Natural killer cell (primary cell): ENCODE results near the gene OR52K1. TPM values are rescaled to one million over a fixed set of nuclear protein-coding genes. Genes with fewer than 3 reads are reported as not detected.

Experiments used
- ATAC-seq, 3 donors: fragments of 150-1000 bp in 2 of 3; fragments of 200-7000 bp in 1 of 3; cut with Tn5 transposase; 1 replicate in 1 of 3; 2 replicates in 2 of 3; pipeline ENCODE4 v1.10.0; 2021; ENCODE audit warnings: mild to moderate bottlenecking in 2 of 3, moderate library complexity in 2 of 3
- DNase-seq, 2 donors: peaks; one replicate each; pipeline versions ENCODE4 v3.0.0 to v3.0.0-alpha.2; 2013 to 2021; ENCODE audit warnings: mixed read lengths in 1 of 2
- H3K27ac ChIP-seq: one replicate; pipeline ENCODE4 v1.5.1; 2013; ENCODE audit warnings: mild to moderate bottlenecking, low read length
- H3K27me3 ChIP-seq: one replicate; pipeline ENCODE4 v1.6.1; 2013; ENCODE audit warnings: low read length; ENCODE audit not compliant: control insufficient read depth, insufficient read depth
- H3K36me3 ChIP-seq: one replicate; pipeline ENCODE4 v1.6.1; 2013; ENCODE audit warnings: low read length; ENCODE audit not compliant: control insufficient read depth, insufficient read depth
- H3K4me1 ChIP-seq: one replicate; pipeline ENCODE4 v1.6.1; 2013; ENCODE audit warnings: low read length; ENCODE audit not compliant: control insufficient read depth, insufficient read depth
- H3K4me3 ChIP-seq: one replicate; pipeline ENCODE4 v1.5.1; 2013; ENCODE audit warnings: low read length
- H3K9me3 ChIP-seq: one replicate; pipeline ENCODE4 v1.6.1; 2013; ENCODE audit warnings: low read length; ENCODE audit not compliant: control insufficient read depth, insufficient read depth
- H3K27ac Mint-ChIP-seq, 2 donors: one replicate each; pipeline ENCODE4 v1.8.0; 2022; ENCODE audit warnings: mild to moderate bottlenecking in 2 of 2, mixed read lengths in 2 of 2, moderate library complexity in 1 of 2
- H3K27me3 Mint-ChIP-seq, 2 donors: one replicate each; pipeline ENCODE4 v1.8.0; 2022; ENCODE audit warnings: low read depth in 2 of 2, mixed read lengths in 2 of 2
- H3K36me3 Mint-ChIP-seq: one replicate; pipeline ENCODE4 v1.8.0; 2022; ENCODE audit warnings: mixed read lengths
- H3K4me1 Mint-ChIP-seq, 2 donors: one replicate each; pipeline ENCODE4 v1.8.0; 2022; ENCODE audit warnings: mixed read lengths in 2 of 2
- H3K4me3 Mint-ChIP-seq: one replicate; pipeline ENCODE4 v1.8.0; 2022; ENCODE audit warnings: mild to moderate bottlenecking, moderate library complexity, mixed read lengths
- H3K9me3 Mint-ChIP-seq, 2 donors: one replicate each; pipeline ENCODE4 v1.8.0; 2022; ENCODE audit warnings: mixed read lengths in 2 of 2
- WGBS: methylation state at CpG from one replicate; pipeline ENCODE4 v1.1.7; 2013; ENCODE audit warnings: missing lambda C conversion rate; ENCODE audit not compliant: insufficient coverage; 5-methylcytosine and 5-hydroxymethylcytosine counted together
- intact Hi-C: fragments of 100-400 bp; cut with micrococcal nuclease; formaldehyde crosslinking; loops from one replicate; pipeline ENCODE4 v1.14.2; 2022
- total RNA-seq, 4 donors: library from RNA; stranded (reverse); fragments of 120-200 nt in 1 of 4; gene quantifications; one replicate each; pipeline versions ENCODE4 v1.2.3 to v1.2.4, GENCODE V29; 2013 to 2022
- TF ChIP-seq, protein P1 (sequence below): fragments of 200-600 bp; IDR thresholded peaks from one replicate; pipeline ENCODE4 v1.8.0; 2022; ENCODE audit warnings: antibody characterized with exemption

OR52K1 gene
- total RNA-seq, 3 donors from 2014 or later (not counting 1 experiment from before 2014, with no cell fraction given), result not detected

DNA sequence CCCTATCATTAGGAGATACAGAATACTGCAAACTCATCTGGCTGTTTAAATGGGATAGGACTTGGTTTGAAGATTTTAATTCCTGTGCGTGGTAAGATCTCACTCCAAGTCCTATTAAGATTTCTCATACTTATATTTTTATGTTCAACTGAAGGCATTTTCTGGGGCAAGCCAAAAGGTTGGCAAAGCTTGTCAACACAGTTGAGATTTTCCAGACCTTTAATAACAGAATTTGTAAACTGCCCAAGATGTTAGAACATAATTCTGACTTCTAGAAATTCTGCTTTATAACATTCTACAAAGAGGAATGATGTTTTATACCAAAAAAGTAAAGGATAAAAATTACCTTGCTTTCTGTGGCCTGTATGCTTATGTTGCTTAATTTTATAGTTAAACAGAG lies 31.8 kb downstream of the OR52K1 start:
- H3K4me1 Mint-ChIP-seq, result no peaks in the 10 kb centered on the region
- Histone ChIP-seq H3K27me3 (no peaks in the 10 kb centered on the region), H3K36me3 (no peaks in the 10 kb centered on the region), H3K9me3 (no peaks in the 10 kb centered on the region), H3K4me1 (no peaks in the 10 kb centered on the region), H3K4me3 (no peak overlapping the region), H3K27ac (no peak overlapping the region)
- ATAC-seq (no peak), DNase-seq (no peak)
- peaks cover 11 to 22% of the 10 kb centered on the region in 2 donors for H3K27me3 Mint-ChIP-seq
- peaks cover 0 to 2% of the 10 kb centered on the region in 2 donors for H3K9me3 Mint-ChIP-seq
- TF ChIP-seq, protein P1, sequence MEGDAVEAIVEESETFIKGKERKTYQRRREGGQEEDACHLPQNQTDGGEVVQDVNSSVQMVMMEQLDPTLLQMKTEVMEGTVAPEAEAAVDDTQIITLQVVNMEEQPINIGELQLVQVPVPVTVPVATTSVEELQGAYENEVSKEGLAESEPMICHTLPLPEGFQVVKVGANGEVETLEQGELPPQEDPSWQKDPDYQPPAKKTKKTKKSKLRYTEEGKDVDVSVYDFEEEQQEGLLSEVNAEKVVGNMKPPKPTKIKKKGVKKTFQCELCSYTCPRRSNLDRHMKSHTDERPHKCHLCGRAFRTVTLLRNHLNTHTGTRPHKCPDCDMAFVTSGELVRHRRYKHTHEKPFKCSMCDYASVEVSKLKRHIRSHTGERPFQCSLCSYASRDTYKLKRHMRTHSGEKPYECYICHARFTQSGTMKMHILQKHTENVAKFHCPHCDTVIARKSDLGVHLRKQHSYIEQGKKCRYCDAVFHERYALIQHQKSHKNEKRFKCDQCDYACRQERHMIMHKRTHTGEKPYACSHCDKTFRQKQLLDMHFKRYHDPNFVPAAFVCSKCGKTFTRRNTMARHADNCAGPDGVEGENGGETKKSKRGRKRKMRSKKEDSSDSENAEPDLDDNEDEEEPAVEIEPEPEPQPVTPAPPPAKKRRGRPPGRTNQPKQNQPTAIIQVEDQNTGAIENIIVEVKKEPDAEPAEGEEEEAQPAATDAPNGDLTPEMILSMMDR, result no peak
- no peaks in the 10 kb centered on the region for H3K36me3 Mint-ChIP-seq
- no peak overlapping the region for H3K4me3 Mint-ChIP-seq
- intact Hi-C loops, result no loop called here
- WGBS, result 100% methylated on average over 1 of the region's 1 CpG
- no peak overlapping the region for H3K27ac Mint-ChIP-seq

DNA sequence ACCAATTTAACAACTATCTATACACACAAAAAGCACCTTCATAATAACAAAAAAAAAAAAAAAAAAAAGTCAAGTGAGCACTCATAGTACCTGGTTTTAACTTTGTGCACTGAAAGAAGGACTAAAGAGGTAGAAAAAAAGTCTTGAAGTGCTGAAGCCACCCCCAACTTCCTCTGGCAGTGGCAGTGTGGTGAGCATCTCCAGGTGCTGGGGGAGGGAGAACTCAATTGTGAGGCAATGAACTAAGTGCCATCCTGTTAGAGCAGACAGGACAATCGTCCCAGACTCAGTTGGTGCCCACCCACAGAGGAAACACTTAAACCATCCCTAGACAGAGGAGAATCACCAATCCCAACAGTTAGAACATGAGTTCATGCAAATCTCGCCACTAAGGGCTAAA lies 39.9 kb downstream of the OR52K1 start:
- no peak overlapping the region for H3K4me3 Mint-ChIP-seq
- Histone ChIP-seq H3K36me3 (no peaks in the 10 kb centered on the region), H3K27me3 (no peaks in the 10 kb centered on the region), H3K27ac (no peak overlapping the region), H3K4me1 (no peaks in the 10 kb centered on the region), H3K9me3 (no peaks in the 10 kb centered on the region), H3K4me3 (no peak overlapping the region)
- peaks cover 27 to 68% of the 10 kb centered on the region in 2 donors for H3K27me3 Mint-ChIP-seq
- WGBS, result 51% methylated on average over 2 of the region's 2 CpGs
- ATAC-seq, result no peak
- H3K36me3 Mint-ChIP-seq, result no peaks in the 10 kb centered on the region
- intact Hi-C loops, result no loop called here
- DNase-seq, result no peak
- H3K27ac Mint-ChIP-seq, result no peak overlapping the region
- H3K9me3 Mint-ChIP-seq, result no peaks in the 10 kb centered on the region
- H3K4me1 Mint-ChIP-seq, result no peaks in the 10 kb centered on the region
- TF ChIP-seq, protein P1, result no peak

DNA sequence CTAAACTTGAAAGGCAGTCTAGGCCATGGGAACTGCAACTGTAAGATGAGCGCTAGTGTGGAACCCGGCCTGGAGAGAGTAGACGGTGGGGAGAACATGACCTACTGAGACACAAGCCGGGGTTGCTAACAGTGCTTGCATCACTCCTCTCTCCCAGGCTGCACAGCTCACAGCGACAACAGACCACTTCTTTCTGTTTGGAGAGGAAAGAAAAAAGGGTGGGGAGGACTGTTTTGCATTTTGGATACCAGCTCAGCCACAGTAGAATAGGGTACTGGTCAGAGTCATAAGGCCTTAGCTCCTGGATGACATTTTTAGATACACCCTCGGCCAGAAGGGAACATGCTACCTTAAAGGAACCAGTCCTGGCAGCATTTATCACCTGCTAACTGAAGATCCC lies 40.3 kb downstream of the OR52K1 start:
- Histone ChIP-seq H3K36me3 (no peaks in the 10 kb centered on the region), H3K9me3 (no peaks in the 10 kb centered on the region), H3K4me3 (no peak overlapping the region), H3K27me3 (no peaks in the 10 kb centered on the region), H3K27ac (no peak overlapping the region), H3K4me1 (no peaks in the 10 kb centered on the region)
- no peak overlapping the region for H3K4me3 Mint-ChIP-seq
- H3K27me3 Mint-ChIP-seq, result peaks cover 27 to 70% of the 10 kb centered on the region in 2 donors
- 88% methylated on average over 6 of the region's 6 CpGs for WGBS
- no peaks in the 10 kb centered on the region for H3K36me3 Mint-ChIP-seq
- H3K27ac Mint-ChIP-seq, result no peak overlapping the region
- DNase-seq (no peak), ATAC-seq (no peak)
- H3K9me3 Mint-ChIP-seq, result no peaks in the 10 kb centered on the region
- no peaks in the 10 kb centered on the region for H3K4me1 Mint-ChIP-seq
- intact Hi-C loops, result no loop called here
- TF ChIP-seq, protein P1, result no peak

DNA sequence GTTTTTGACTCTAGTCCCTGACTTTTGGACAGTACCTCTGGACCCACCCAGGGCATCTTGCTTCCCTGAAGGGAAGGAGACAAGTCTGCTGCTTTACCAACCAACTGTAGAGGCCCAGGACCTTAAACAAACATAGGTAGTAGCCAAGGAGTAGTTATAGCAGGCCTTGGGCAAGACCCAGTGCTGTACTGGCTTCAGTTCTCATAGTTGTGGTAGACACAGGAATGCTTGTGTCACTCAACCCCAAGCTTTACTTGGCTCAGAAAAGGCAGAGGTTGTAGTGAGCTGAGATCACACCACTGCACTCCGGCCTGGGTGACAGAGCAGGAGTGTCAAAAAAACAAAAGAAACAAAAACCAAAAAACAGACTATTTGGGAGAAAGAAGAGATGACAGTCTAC lies 41.2 kb downstream of the OR52K1 start:
- intact Hi-C loops, result no loop called here
- 100% methylated on average over 1 of the region's 1 CpG for WGBS

More for the DNA sequence above, 41.2 kb downstream of the OR52K1 start:
- Histone ChIP-seq H3K9me3 (no peaks in the 10 kb centered on the region), H3K27ac (no peak overlapping the region), H3K4me3 (no peak overlapping the region), H3K4me1 (no peaks in the 10 kb centered on the region), H3K36me3 (no peaks in the 10 kb centered on the region), H3K27me3 (no peaks in the 10 kb centered on the region)
- TF ChIP-seq, protein P1, result no peak
- Mint-ChIP-seq H3K27me3 (peaks cover 29 to 68% of the 10 kb centered on the region in 2 donors), H3K4me3 (no peak overlapping the region), H3K36me3 (no peaks in the 10 kb centered on the region), H3K9me3 (no peaks in the 10 kb centered on the region), H3K4me1 (no peaks in the 10 kb centered on the region), H3K27ac (no peak overlapping the region)
- no peak for DNase-seq
- ATAC-seq, result no peak
